ENCODE results near the gene TMEM131.

Gene TMEM131

DNA sequence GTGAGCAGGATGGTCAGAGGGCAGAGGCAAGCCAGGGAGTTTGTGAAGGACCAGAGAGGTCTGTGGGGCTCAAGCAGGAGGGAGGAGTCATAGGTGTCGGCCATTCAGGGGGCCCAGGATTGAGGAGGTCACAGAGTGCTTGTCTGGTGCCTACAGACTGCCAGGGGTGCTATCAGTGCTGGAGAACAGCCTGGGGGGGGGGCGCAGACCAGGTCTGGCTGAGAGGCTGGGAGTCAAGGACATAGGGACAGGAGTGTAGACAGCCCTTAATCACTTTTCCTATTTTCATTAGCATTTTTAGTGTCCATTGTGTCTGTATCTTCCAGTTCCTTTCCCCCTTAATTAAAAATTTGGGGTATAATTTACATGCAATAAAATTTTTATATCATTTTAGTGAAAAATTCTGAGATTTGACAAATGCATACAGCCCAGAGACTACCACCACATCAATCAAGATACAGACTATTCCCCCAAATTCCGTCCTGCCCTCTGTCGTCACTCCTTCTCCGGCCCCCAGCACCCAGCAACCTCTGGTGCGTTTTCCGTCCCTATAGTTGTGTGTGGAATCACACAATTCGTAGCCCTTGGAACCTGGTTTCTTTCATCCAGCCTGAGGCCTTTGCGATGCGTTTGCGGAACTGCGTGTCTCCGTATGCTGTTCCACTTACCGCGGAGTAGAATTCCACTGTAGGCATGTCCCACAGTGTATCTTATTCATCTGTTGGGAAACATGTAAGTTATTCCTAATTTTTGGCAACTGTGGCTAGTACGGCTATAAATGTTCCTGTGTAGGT, 276.2 kb downstream of the TMEM131 start:
- TF ChIP-seq CTCF (conservative IDR thresholded peaks at IDR 0.05), result no peak
- no peak for TF ChIP-seq ZFX (IDR thresholded peaks at IDR 0.05)
- H3K27ac ChIP-seq, result no peak overlapping the region

DNA sequence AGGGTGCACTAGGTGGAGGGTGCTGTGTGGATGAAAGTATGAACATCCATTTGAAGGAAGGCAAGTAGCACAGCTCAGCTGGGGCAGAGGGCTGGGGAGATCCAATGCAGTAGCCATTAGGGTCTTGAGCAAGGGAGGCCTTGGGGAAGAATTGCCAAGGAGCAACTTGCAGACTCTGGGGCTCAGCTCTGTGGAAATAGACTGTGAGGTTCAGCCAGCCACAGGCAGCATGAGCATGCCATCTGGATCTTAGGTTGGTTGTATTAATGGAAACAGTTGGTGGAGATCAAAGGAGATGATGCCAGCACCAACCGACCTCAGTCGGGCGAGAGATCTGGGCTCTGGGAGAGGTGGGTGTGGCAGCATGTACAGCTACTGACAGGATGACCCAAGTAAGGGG, 276.8 kb downstream of the TMEM131 start:
- TF ChIP-seq ZFX (IDR thresholded peaks at IDR 0.05) (no peak), CTCF (conservative IDR thresholded peaks at IDR 0.05) (no peak)
- H3K27ac ChIP-seq, result no peak overlapping the region

- TF ChIP-seq ZFX (IDR thresholded peaks at IDR 0.05) (no peak), CTCF (conservative IDR thresholded peaks at IDR 0.05) (no peak)
- H3K27ac ChIP-seq, result no peak overlapping the region
These were observed 277.5 kb downstream of the TMEM131 start for GRCh38 chr2:97718051-97718882.

DNA sequence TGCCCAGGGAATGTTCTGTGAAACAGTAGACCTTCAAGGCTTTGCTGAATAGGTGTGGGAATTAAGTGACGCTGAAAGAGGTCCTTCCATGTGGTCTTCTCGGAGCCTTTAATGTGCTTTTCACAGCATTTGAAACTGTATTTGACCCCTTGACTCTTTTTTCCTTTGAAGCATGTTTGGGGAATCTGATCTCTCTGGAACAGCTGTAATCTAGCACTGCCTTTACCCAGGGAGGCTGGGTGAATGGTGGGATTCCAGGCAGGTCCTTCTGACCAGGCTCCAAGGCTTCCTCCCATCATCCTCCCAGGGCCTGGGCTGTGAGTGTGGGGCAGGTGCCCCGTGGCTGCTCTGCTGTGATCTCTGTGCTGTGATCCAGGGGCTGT, 278.1 kb downstream of the TMEM131 start:
- H3K27ac ChIP-seq, result no peak overlapping the region
- TF ChIP-seq CTCF (conservative IDR thresholded peaks at IDR 0.05) (no peak), ZFX (IDR thresholded peaks at IDR 0.05) (no peak)

DNA sequence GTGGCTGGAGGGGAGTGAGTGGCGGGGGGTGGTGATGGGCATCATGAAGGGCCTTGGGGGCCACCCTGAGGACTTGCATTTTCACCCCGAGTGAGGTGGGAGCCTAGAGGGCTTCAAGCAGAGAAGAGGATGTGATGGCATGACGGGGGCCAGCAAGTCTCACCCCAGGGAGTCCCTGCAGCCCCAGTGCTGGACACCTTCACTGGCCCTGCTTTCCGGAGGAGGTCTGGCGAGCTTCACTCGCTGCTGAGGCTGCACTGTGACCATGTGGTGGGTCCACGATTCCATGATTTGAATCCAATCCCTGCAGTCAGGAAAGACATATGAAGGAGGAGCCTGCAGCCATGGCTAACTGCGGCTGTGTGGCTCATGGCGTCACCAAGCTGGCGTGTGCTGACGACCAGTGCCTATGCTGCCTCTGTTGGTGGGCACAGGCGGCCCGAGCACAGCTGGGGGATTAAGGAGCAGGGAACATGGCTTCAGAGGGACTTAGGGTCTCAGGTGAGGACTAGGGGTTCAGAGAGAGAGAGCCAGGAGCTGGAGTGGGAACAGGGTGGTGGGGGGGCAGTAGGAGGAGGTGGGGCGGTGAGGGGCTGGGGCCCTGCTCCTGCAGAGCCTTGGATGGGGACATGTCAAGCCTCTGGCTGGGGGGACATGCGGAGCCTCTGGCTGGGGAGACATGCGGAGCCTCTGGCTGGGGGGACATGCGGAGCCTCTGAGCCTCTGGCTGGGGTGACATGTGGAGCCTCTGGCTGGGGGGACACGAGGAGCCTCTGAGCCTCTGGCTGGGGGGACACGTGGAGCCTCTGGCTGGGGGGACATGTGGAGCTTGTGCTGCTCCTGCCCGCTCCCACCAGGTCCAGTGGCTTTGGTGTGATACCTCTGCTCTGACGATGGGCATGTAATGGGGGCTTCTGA, 278.8 kb downstream of the TMEM131 start:
- H3K27ac ChIP-seq, result no peak overlapping the region
- TF ChIP-seq CTCF (conservative IDR thresholded peaks at IDR 0.05), result no peak
- TF ChIP-seq ZFX (IDR thresholded peaks at IDR 0.05), result no peak

- no peak overlapping the region for H3K27ac ChIP-seq
These were observed 279.6 kb downstream of the TMEM131 start for GRCh38 chr2:97715951-97716694.

More at GRCh38 chr2:97715951-97716694, 279.6 kb downstream of the TMEM131 start:
- TF ChIP-seq ZFX (IDR thresholded peaks at IDR 0.05), result no peak
- TF ChIP-seq CTCF (conservative IDR thresholded peaks at IDR 0.05), result no peak
